ENCODE data around the gene DGKB. TPM values are rescaled to one million over a fixed set of nuclear protein-coding genes. Genes with fewer than 3 reads are reported as not detected.

Gene DGKB
- total and polyA plus RNA-seq, 9 donors: under 0.01 to 1.3 (median 0.28) TPM; not detected in 2

DNA sequence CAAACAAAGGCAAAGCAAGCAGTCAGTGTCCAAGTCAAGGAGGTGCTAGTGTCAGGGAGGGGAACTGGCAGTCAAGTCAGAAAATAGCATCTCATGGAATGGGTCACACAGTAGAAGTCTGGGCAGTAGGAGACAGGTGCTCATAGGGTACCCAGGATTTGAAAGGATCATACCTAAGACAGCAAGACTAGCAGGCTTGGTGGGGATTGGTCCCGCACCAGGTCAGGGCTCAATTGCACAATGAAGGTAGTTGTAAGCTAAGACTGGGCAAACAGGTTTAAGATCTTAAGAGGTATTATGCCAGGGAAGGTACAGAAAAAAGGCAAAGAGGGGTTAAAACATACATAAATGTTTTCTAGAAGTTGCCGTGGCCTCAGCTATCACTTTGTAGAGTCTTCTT is 731.7 kb downstream of the DGKB start:
- Histone ChIP-seq H3K9me3 (no peaks in the 10 kb centered on the region), H3K36me3 (no peaks in the 10 kb centered on the region), H3K27me3 (no peaks in the 10 kb centered on the region), H3K27ac (no peak overlapping the region), H3K4me3 (no peak overlapping the region), H3K4me1 (ENCODE audit: insufficient read depth) (no peaks in the 10 kb centered on the region)
- TF ChIP-seq EP300 (IDR thresholded peaks at IDR 0.05) (no peak), POLR2A (IDR thresholded peaks at IDR 0.05) (no peak), CTCF (IDR thresholded peaks at IDR 0.05) (no peak)
- intact Hi-C loops (cut with DNase I): no loop called here
- no peak for DNase-seq
- WGBS, 3 donors: 76 to 87% (median 80%) methylated on average over 2 of the region's 2 CpGs

DNA sequence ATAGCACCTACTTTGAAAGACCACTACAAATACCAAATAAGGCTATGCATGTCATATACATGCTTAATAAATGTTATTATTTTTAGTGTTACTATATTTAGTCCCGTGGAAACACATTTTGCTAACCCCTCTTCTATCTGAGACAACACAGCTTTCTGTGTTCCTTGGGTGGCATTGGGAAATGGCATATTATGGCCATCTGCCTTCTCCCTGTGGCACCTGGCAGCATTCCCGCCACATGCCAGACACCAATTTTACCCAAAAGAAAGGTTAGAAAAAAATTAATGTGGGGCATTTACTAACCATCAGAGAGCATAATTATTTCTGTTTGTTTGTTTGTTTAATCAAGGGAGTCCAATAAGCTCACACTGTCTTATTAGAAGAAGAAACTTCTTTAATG is 744.4 kb downstream of the DGKB start:
- no peak for TF ChIP-seq POLR2A (IDR thresholded peaks at IDR 0.05)
- TF ChIP-seq CTCF (IDR thresholded peaks at IDR 0.05): no peak
- no peak for TF ChIP-seq EP300 (IDR thresholded peaks at IDR 0.05)
- no peak overlapping the region for H3K4me3 ChIP-seq
- intact Hi-C loops (cut with DNase I): no loop called here
- no peak overlapping the region for H3K27ac ChIP-seq
- H3K27me3 ChIP-seq: no peaks in the 10 kb centered on the region
- no peaks in the 10 kb centered on the region for H3K36me3 ChIP-seq
- WGBS, 3 donors: 82 to 88% (median 83%) methylated on average over 2 of the region's 2 CpGs
- DNase-seq: no peak
- H3K9me3 ChIP-seq: no peaks in the 10 kb centered on the region
- H3K4me1 ChIP-seq (ENCODE audit: insufficient read depth): no peaks in the 10 kb centered on the region

DNA sequence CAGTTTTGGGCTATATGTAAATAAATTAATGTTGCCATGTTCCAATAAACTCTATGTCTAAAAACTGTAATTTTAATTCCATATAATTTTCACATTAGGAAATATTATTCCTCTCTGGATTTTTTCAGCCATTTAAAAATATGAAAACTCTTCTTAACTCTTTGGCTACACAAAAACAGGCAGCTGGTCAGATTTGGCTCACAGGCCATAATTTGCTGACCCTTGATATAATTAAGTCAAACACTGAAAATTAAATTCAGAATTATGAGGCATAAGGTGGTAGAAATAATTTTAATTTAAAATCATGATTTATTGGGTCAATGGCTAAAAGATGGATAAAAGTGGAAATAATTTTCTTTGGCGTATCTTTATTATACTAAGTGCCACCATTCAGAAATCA is 746.1 kb downstream of the DGKB start:
- Histone ChIP-seq H3K9me3 (no peaks in the 10 kb centered on the region), H3K36me3 (no peaks in the 10 kb centered on the region), H3K27me3 (no peaks in the 10 kb centered on the region), H3K27ac (no peak overlapping the region), H3K4me1 (ENCODE audit: insufficient read depth) (no peaks in the 10 kb centered on the region), H3K4me3 (no peak overlapping the region)
- intact Hi-C loops (cut with DNase I): no loop called here
- WGBS, 3 donors: 89 to 98% (median 97%) methylated on average over 1 of the region's 1 CpG
- DNase-seq: no peak
- TF ChIP-seq EP300 (IDR thresholded peaks at IDR 0.05): no peak
- no peak for TF ChIP-seq POLR2A (IDR thresholded peaks at IDR 0.05)
- no peak for TF ChIP-seq CTCF (IDR thresholded peaks at IDR 0.05)

GRCh38 chr7:14148974-14149373 is 753.6 kb downstream of the DGKB start:
- H3K4me1 ChIP-seq (ENCODE audit: insufficient read depth): no peaks in the 10 kb centered on the region
- no peak for DNase-seq
- intact Hi-C loops (cut with DNase I): no loop called here

More at GRCh38 chr7:14148974-14149373, 753.6 kb downstream of the DGKB start:
- Histone ChIP-seq H3K27ac (no peak overlapping the region), H3K27me3 (no peaks in the 10 kb centered on the region), H3K4me3 (no peak overlapping the region), H3K9me3 (no peaks in the 10 kb centered on the region), H3K36me3 (no peaks in the 10 kb centered on the region)
- no peak for TF ChIP-seq EP300 (IDR thresholded peaks at IDR 0.05)
- TF ChIP-seq POLR2A (IDR thresholded peaks at IDR 0.05): no peak
- no peak for TF ChIP-seq CTCF (IDR thresholded peaks at IDR 0.05)
- 91 to 93% (median 91%) methylated on average over 5 of the region's 5 CpGs for WGBS, 3 donors

Measured in ovary (tissue), 9 donors.